Measurements from ENCODE around the gene RPP30.
"Not testable (repeated sequence)": the region's sequence is repeated elsewhere in the genome, so short reads cannot be mapped to it uniquely, and the experiment has no call there.

RPP30 gene

DNA sequence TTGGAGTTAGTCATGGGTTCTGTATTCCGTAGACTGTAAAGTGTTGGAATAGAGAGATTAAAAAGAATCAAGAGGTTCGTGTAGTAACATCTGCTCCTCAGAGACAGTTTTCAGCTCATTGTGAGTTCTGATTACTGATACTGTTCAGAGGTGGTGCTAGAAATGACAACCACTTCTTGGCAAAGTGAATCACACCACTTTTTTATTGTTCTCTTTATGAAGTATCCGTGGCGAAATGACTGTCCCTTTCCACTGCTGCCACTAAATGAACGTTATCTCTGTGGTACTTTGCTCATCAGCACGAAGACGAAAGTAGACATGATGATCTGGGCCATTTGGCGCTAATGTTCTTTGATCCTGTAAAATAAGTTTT, 860 bp downstream of the RPP30 start:
- no peak for DNase-seq

DNA sequence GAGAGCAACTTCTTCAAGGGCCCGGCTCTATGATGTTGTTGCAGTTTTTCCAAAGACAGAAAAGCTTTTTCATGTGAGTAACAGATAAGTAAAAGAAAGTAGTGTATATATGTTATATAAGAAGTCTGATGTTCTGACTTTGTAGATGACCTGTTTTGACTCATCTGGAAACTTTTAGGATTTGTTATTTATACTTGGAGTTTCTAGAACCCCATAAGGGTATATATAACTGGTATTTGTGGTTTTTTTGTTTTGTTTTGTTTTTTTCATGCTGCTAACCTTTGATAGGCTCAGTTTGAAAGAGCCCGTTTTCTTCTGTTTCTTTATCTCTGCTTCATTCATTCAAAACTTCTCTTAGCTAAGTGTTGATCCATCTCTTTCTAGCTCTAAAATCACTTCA, 7.3 kb downstream of the RPP30 start:
- DNase-seq, result no peak

DNA sequence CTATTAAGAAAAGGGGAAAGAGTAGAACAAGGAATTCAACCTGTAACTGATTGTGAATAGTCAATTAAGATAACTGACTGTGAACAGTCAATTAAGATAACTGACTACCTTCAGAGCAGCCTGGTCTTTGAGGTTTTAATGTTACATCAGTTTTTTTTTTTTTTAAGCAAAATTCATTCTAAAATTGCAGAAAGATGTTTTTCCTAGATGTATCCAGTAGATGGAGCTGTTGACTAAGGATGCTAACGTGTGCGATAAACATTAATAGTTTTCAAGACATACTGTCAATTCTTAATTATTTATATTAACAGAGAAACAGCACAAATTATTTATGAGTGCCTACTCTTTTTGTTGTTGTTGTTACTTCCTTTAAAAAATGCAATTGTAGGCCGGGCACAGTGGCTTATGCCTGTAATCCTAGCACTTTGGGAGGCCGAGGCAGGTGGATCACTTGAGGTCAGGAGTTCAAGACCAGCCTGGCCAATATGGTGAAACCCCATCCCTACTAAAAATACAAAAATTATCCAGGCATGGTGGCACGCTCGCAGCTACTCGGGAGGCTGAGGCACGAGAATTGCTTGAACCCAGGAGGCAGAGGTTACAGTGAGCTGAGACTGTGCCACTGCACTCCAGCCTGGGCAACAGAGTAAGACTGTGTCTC, 8.4 kb downstream of the RPP30 start:
- DNase-seq, result not testable (repeated sequence)

DNA sequence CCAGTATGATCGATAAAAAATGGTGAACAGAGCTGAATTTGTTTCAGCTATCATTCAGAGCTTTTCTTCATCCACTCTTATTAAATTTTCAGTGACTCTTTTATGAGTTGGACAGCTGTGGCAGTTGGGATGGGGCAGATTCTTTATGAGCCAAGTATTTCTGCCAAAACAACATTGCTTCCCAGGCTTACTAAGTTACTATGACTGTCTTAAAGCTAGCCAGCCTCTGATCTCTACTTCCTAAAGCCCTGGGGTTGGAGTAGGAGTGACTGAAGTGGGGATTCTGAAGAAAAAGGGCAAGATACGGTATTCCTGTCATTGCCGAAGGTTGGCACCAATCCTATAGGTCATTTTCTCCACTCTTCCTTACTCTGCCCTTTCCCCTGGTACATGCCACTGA, 12.7 kb downstream of the RPP30 start:
- no peak for DNase-seq

DNA sequence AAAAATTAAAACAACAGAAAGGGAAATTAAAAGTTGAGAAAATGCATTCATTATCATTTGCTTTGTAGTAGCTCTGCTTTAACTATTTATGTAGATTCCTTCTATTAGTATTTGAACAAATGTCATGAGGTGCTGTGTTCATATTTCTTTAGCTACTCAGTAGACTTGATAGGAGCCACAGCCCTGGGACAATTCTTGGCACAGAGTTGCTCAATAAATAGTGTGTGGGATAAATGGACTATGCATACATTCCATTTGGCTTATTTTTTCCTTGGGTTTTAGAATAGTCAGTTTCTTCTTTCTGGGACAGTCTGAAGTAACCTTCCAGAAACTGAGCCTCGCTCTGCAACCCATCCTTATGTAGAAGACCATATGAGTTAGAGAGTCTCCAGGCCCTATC, 13.4 kb downstream of the RPP30 start:
- no peak for DNase-seq

DNA sequence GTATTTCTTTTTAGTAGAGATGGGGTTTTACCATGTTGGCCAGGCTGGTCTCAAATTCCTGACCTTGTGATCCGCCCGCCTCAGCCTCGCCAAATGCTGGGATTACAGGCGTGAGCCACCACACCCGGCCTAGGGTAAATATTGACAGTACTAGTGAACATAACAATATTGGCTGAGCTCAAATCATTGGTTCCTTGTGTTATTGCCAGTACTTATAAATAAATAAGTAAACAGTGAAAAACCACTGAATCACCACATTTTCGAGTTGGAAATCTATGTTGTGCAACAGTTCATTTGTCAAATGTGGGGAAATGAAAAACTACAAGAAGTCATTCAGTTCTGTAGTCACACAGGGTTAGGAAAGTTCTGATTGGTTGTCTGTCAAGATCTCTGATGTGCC, 15.8 kb downstream of the RPP30 start:
- DNase-seq, result no peak

DNA sequence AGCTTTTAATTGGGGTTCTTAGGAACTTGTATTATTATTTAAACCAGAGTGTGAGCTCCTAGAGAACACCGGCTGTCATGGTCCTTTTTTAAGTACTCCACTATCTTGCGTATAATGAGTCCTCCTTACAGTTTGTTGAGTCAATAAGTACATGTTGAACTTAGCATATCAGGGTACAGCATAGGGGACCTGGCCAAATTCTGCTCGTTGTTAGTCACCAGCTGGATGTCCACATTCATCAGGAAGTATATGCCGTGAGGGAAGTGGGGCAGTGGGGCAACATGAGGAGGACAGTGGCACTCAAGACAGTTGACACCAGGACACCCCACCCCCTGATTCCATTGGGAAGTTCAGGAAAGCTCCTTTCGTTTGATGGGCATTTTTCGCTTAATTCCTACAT, 16.6 kb downstream of the RPP30 start:
- no peak for DNase-seq

DNA sequence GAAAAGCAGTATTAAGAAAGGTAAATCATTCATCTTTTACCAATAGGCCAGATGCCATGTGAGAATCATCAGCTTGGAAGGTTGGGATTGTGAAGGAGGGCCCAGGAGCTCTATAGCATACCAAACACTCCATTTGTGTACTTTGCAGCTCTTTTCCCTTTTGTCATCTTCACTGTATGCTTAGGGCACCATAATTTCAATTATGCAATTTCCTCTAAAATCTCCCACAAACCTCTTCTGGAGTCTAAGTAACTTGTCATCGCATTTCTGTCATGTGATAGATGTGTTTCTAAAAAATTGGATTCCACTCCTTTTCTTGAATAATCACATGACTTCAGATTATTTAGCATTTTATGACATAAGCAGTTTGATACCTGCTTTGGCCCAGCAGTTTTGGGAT, 17.9 kb downstream of the RPP30 start:
- DNase-seq, result no peak

DNA sequence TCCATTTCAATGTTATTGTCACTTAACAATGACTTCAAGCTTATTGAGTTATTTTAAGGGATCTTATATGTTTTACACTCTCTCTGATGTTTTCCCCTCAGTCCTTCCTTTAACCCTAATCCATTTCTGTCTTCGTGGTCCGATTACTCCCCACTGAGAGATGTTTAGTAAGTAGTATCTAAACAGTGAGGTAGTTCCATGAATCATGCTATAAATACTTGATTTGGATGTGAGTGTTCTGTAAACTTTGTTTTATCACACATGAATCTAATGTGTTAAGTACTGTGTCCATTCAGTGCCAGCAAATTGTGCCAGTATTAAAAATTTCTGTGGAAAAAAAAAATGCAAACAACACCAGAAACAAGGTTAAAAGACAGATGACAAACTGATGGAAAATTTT, 18.6 kb downstream of the RPP30 start:
- DNase-seq, result no peak

DNA sequence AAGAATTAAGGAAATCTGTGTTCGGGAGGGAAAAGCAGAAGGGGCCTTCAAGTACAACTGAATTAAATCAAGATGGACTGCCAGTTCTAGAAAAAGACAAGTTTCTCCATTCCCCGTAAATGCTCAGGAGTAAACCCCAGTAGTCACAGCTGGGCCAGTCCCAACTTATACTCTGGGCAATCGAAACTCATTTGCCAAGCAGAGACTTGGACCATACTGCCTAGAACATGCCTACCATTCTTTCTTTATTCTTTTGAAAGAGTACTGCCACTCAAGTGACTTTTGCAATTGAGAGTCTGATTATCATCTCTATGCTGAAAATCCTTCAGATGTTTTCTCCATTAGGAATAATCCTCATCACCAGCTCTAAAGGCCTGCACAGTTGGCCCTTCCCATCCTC, 21.4 kb downstream of the RPP30 start:
- no peak for DNase-seq

DNA sequence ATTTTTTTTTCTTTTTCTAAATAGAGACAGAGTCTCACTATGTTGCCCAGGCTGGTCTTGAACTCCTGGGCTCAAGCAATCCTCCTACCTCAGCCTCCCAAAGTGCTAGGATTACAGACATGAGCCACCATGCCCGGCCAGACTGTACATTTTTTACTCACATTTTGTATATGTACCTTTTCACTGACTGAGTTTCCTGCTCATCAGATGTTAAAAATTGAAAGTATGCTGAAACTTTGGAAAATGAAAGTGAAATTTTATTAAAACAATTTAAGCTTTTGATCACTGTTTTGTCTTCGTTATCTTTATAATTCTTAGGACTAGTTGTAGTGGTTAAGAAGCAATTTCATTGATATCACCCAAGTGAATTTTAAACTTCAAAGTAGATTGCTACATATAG, 25.1 kb downstream of the RPP30 start:
- not testable (repeated sequence) for DNase-seq

DNA sequence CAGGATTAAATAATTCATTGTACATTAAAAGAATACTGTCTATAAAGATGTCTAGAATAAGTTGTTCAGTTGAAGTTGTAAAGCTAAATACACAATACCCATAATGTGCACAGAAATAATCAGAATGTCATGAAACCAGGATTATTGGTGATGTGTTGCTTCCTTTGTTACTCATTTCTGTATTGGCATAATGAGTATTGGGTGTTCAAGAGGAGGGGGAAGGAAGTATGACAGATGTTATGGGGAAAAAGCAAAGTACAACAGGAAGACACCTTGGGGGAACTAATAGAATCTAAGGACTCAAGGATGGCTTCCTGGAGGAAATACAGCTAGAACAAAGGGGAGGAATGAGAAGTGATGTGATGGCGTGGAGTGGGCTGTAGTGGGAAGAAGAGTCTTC, 34.2 kb downstream of the RPP30 start:
- no peak for DNase-seq

DNA sequence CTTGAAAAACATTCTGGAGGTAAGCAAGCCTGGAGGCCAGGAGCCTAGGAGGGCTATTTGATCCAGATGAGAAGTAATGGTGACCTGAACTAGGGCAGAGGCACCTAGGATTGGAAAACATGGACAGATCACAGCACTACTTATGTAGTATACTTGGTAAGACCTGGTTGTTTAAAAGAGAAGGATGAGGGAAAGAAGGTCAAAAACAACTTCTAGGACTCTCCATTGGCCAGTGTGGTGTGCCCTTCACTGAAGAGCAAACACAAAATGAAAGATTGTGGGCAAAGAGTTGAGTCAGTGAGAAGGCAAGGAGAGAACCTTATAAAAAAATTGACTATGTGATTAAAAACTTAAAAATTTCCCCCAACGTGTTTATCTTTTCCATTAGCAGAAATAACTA, 34.8 kb downstream of the RPP30 start:
- DNase-seq, result no peak

DNA sequence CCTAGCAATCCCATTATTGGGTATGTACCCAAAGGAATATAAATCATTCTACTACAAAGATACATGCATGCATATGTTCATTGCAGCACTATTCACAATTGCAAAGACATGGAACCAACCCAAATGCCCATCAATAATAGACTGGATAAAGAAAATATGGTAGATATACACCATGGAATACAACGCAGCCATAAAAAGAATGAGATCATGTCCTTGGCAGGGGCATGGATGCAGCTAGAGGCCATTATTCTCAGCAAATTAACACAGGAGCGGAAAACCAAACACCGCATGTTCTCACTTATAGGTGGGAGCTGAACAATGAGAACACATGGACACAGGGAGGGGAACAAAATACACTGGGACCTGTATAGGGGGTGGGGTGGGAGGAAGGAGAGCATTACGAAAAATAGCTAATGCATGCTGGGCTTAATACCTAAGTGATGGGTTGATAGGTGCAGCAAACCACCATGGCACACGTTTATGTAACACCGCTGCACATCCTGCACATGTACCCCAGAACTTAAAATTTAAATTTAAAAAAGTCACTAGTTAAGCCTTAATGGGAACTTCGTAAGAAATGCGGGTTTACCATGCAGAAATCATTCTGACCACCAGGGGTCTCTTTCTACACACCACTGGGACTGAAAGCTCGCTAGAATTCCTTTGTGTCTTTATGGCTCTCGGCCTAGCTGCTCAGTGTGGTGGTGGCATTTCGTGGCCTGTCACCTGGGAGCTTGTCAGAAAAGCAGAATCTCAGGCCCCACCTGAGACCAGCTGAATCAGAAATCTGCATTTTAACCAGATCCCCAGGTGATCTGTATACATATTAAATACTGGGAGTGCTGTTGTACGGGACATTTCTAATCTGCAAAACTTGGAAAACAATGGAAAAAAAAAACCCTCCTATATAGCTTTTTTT, 39.6 kb downstream of the RPP30 start:
- peak; percentile 65 for DNase-seq

DNA sequence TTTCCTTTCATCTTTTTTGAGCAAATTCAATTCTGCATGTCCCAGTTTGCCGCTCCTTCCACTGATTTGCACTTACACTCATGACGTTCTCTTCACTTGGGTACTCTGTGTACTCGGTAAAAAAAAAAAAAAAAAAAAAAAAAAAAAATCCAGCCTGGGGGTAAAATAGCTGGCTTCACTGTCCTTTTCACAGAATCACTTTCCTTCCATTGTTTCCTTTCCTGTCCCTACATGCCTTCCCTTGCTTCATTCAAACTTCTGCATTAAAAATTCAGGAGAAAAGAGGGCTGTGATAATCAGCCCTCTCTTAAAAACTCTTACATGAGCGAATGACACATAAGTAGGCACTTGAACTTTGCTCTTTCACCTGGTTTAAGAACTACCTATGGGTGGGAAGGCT, 40.4 kb downstream of the RPP30 start:
- peak; percentile 15 for DNase-seq

DNA sequence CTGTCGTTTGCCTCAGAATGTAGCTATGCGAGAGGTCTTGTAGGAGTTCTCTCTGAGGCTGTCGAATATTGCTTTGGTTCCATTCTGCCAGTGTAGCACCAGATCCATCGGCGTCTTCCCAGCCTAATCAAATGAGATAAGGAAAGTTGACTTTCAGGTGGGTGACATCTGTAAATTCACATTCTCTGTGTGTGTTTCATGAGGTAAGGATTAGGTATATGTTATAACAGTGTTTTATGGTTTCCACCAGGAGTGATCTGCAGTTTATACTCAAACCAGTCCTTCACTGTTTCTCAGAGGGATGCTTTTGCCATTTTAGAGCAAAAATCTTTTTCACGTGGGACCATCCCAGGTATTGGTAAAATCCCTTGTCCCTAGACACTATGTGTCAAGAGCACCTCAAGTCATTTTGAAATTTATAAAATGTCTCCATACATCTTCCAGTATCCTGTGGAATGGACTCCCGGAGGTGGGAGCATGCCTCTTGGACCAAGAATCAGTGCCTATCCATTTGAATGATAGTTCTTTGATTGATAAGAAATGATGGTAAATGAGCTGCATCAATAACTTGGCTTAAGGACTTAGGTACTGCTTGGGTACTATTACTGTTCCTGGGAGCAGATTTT, 41.2 kb downstream of the RPP30 start:
- no peak for DNase-seq

DNA sequence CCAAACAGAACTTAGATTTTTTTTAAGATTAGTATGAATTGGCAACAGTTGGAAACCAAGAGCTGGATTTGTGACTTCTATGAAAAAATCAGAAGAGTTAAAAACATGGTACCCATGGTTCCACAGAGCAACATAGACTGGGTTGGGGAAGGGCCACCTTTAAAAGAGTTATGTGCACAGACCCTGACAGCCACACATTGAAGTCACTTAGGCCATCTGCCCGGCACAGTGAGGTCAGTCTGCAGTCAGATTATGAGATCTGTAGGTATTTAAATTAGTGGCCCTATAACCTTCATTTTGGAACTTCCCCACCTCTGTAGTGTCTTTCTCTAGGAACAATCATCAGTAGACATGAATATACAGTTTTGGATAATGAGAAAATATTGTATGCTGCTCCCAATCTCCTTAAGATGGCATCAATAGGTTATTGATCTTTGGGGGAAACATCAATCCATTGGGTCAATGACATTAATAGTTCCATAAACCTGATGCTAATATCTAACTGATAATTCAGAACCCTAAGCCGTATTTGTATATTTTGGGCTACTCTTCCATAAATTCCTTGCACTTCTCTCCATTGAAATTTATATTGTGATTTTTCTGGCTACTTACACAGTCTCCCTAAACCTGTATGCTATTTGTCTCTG, 42.1 kb downstream of the RPP30 start:
- DNase-seq, result no peak

DNA sequence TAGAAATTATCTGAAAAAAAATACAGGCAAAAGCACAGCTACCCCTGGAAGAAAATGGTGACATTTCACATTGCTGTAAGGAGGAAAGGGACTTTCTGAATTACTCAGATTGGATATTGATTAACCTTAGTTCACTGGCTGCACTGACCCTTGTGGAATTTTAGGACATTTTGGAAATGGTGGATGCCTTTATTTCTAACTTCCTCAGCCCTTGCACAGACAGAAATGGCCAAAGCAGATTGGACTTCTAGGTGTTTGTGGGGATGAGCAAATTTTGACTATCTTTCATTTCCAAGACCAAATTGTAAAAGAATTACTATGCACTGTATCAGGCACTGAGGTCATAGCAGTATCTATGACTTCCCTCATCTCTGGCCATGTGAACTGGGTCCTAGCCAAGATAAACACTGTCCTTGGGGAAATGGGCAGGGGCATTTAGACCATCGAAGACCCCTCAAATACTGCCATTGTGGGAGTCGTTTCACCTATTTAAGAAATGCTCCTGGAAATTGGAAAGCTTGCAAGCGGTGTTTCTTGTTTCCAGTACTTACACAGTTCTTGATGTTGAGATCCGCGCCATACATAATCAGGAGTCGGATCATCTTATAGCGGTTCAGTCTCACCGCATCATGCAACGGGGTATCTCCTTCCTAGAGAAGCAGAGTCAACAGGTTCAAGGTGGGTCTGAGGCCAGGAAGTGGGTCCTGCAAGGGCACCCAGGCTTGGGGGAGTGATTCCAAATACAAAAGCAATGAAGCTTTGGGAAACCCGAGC, 43.4 kb downstream of the RPP30 start:
- DNase-seq, result no peak

DNA sequence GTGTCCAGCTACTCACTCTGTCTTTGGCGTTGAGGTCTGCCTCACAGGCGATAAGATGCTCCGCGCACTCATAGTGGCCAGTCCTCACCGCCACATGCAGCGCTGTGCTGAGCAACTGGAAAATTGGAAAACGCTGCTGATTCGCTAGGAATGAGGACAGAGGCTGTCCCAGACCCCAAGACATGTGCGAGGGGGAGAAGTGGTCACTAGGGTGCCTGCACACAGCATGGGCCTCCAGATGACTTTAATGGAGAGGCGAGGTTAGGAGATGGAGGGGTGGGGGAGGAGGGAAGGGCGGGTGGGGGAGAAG, 43.9 kb downstream of the RPP30 start:
- no peak for DNase-seq

DNA sequence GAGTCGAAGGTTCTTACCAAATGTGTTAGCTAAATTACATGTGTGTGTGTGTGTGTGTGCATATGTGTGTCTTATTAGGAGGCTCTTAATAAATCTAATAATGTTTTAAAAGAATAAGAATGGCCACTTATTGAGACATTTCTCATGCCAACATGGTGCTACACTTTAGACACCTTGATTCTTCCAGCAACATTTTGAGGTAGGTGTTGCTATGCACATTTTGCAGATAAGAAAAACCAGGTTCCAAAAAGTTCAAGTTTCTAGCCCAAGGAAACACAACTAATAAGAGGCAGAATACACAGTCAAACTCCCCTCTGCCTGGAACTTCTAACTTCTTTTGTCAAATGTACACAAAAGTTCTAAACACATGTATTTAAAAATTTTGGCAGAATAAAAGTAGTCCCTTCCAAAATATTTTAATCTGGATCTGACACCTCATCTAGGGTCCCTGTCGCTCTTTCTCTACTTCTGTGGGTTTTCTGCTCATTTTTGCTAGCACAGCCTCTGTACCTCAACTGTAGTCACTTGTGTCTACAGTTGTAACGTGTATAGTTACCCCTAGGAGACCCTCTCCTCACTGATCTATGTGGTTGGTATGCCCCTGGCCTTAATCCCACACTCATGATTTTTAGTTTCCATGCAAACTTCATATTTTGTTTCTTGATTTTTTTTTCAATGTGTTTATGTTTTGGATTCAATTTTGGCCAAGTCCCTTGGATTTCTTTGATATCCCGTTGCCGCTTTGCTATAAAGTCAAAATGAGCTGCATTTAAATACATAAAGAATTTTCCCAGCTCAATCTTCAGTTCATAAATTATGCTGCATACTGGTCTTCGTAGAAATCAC, 44.8 kb downstream of the RPP30 start:
- no peak for DNase-seq

DNA sequence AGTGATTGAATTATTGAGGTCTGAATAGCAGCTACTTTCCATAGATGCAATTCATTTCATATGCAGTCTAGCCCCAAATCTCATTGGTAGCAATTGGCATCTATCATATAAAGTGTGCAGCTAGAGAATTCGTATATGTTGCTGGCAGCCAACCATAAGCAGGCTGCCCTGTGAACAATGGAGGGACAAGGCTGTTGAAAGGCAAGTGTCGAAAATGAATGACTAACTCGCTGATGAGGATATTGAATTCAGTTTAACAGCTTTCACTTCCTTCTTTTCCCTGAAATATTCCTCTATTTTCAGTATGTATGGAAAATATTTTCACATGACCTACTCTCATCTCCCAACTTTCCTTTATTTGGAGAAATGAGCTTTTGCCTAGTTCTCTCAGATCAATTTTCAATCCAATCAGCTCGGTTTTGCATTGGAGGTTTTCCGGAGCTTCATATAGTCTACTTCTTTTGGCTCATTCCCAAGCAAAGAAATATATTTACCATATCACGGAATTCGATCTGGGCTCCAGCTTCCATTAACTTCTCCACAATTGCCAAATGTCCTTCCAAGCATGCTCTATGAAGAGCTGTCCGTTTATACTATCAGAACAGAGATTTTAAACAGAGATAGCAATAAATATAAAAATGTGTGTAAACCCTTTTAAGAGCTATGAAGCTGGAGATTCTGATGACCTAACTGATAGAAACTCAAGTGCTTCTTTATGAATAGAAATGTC, 45.6 kb downstream of the RPP30 start:
- no peak for DNase-seq

All from NCI-H345 (cell line).